CD4-positive, alpha-beta T cell treated with Interleukin-4 for 1 hour (primary cell): ENCODE data around the gene MORN1.
"Not testable (repeated sequence)": the region's sequence is repeated elsewhere in the genome, so short reads cannot be mapped to it uniquely, and the experiment has no call there.

Source experiments
- DNase-seq, 2 donors: peaks; one replicate each; pipeline ENCODE4 v3.0.0-alpha.2; 2020 to 2022

MORN1 gene

GRCh38 chr1:2303016-2303775 is 88.2 kb downstream of the MORN1 start:
- no peak for DNase-seq

GRCh38 chr1:2302292-2302925 is 88.9 kb downstream of the MORN1 start:
- no peak for DNase-seq

GRCh38 chr1:2301607-2302291 is 89.6 kb downstream of the MORN1 start:
- DNase-seq = no peak

GRCh38 chr1:2300851-2301606 is 90.3 kb downstream of the MORN1 start:
- DNase-seq = peak; percentile 94 to 98

GRCh38 chr1:2300004-2300771 is 91.2 kb downstream of the MORN1 start:
- peak; percentile 86 to 92 for DNase-seq

GRCh38 chr1:2299131-2299627 is 92.2 kb downstream of the MORN1 start:
- no peak for DNase-seq

- DNase-seq = no peak
Observed at GRCh38 chr1:2298685-2299084, 92.7 kb downstream of the MORN1 start.

GRCh38 chr1:2297246-2298011 is 93.9 kb downstream of the MORN1 start:
- no peak for DNase-seq

- DNase-seq = no peak
Observed at GRCh38 chr1:2296614-2297013, 94.7 kb downstream of the MORN1 start.

GRCh38 chr1:2296211-2296610 is 95.1 kb downstream of the MORN1 start:
- not testable (repeated sequence) for DNase-seq

- DNase-seq = no peak
Observed at GRCh38 chr1:2295526-2295925, 95.8 kb downstream of the MORN1 start.

- no peak for DNase-seq
Observed at GRCh38 chr1:2294725-2295078, 96.7 kb downstream of the MORN1 start.

- DNase-seq = no peak
Observed at GRCh38 chr1:2294033-2294724, 97.2 kb downstream of the MORN1 start.

- no peak for DNase-seq
Observed at GRCh38 chr1:2292725-2293450, 98.5 kb downstream of the MORN1 start.

- no peak for DNase-seq
Observed at GRCh38 chr1:2291577-2291976, 99.8 kb downstream of the MORN1 start.

GRCh38 chr1:2290595-2291510 is 100.5 kb downstream of the MORN1 start:
- peak; percentile 87 to 92 for DNase-seq

- no peak for DNase-seq
Observed at GRCh38 chr1:2290171-2290578, 101.2 kb downstream of the MORN1 start.

- DNase-seq = no peak
Observed at GRCh38 chr1:2289607-2290006, 101.7 kb downstream of the MORN1 start.
